HepG2 (cell line): ENCODE results near the gene NPIPB12.
"Not testable (repeated sequence)": the region's sequence is repeated elsewhere in the genome, so short reads cannot be mapped to it uniquely, and the experiment has no call there.

Experiments
- CREB3 ChIP-seq: sonication (generic); formaldehyde crosslinking; IDR thresholded peaks from 2 replicates; pipeline ENCODE4 v1.5.0; 2020; ENCODE audit warnings: missing genetic modification reagents
- EP300 ChIP-seq, 3 experiments: sonication (generic) in 1 of 3; formaldehyde crosslinking in 1 of 3; IDR thresholded peaks; 2 replicates each; pipeline versions ENCODE4 v1.5.1 to v1.6.1; 2011 to 2020; ENCODE audit warnings: low read depth in 2 of 3, low read length in 2 of 3, borderline replicate concordance in 1 of 3, improper control_type of control experiment in 1 of 3, mild to moderate bottlenecking in 1 of 3, missing genetic modification reagents in 1 of 3, moderate library complexity in 1 of 3
- MYC ChIP-seq: sonication (generic); formaldehyde crosslinking; IDR thresholded peaks from 2 replicates; pipeline ENCODE4 v1.9.0; 2021; ENCODE audit warnings: missing genetic modification reagents, borderline replicate concordance
- ZBTB21 ChIP-seq: sonication (generic); formaldehyde crosslinking; IDR thresholded peaks from 2 replicates; pipeline ENCODE4 v1.4.0; 2020; ENCODE audit warnings: missing genetic modification reagents
- TF ChIP-seq, protein P1 (sequence below): sonication (generic); formaldehyde crosslinking; IDR thresholded peaks from 2 replicates; pipeline ENCODE4 v1.5.1; 2020; ENCODE audit warnings: mild to moderate bottlenecking, missing genetic modification reagents, borderline replicate concordance

DNA sequence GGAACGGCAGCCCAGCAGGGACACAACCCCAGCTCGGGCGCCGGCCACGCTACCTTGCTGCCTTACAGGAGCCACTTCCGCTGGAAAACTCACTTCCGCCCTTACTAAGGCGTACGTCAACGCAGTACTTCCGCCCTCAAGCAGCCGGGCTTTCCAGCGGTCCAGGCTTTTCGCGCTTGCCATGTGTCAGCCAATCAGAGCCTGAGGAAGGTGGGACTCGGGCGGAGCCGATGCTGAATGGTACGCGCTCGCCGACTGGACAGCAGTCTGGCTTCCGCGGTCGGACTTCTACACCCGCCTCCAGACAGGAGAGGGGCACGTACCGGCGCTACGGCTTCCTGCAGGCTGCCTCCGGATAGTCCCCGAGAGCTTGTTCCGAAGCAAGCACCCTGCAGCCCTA, 51.9 kb downstream of the NPIPB12 start, which contains the start of the genes BOLA2 and SLX1B:
- TF ChIP-seq, protein P1, sequence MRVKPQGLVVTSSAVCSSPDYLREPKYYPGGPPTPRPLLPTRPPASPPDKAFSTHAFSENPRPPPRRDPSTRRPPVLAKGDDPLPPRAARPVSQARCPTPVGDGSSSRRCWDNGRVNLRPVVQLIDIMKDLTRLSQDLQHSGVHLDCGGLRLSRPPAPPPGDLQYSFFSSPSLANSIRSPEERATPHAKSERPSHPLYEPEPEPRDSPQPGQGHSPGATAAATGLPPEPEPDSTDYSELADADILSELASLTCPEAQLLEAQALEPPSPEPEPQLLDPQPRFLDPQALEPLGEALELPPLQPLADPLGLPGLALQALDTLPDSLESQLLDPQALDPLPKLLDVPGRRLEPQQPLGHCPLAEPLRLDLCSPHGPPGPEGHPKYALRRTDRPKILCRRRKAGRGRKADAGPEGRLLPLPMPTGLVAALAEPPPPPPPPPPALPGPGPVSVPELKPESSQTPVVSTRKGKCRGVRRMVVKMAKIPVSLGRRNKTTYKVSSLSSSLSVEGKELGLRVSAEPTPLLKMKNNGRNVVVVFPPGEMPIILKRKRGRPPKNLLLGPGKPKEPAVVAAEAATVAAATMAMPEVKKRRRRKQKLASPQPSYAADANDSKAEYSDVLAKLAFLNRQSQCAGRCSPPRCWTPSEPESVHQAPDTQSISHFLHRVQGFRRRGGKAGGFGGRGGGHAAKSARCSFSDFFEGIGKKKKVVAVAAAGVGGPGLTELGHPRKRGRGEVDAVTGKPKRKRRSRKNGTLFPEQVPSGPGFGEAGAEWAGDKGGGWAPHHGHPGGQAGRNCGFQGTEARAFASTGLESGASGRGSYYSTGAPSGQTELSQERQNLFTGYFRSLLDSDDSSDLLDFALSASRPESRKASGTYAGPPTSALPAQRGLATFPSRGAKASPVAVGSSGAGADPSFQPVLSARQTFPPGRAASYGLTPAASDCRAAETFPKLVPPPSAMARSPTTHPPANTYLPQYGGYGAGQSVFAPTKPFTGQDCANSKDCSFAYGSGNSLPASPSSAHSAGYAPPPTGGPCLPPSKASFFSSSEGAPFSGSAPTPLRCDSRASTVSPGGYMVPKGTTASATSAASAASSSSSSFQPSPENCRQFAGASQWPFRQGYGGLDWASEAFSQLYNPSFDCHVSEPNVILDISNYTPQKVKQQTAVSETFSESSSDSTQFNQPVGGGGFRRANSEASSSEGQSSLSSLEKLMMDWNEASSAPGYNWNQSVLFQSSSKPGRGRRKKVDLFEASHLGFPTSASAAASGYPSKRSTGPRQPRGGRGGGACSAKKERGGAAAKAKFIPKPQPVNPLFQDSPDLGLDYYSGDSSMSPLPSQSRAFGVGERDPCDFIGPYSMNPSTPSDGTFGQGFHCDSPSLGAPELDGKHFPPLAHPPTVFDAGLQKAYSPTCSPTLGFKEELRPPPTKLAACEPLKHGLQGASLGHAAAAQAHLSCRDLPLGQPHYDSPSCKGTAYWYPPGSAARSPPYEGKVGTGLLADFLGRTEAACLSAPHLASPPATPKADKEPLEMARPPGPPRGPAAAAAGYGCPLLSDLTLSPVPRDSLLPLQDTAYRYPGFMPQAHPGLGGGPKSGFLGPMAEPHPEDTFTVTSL, result not testable (repeated sequence)
- not testable (repeated sequence) for TF ChIP-seq ZBTB21 (CRISPR knock-in tag); MYC; CREB3 (CRISPR knock-in tag); EP300 (IDR thresholded peaks at IDR 0.05; ENCODE audit: low read depth in 2 of 2, low read length in 2 of 2); EP300 (CRISPR knock-in tag; IDR thresholded peaks at IDR 0.05; ENCODE audit: borderline replicate concordance)
